Measurements from ENCODE around the gene TRAF1.
"Not testable (repeated sequence)": the region's sequence is repeated elsewhere in the genome, so short reads cannot be mapped to it uniquely, and the experiment has no call there.

Gene TRAF1, protein sequence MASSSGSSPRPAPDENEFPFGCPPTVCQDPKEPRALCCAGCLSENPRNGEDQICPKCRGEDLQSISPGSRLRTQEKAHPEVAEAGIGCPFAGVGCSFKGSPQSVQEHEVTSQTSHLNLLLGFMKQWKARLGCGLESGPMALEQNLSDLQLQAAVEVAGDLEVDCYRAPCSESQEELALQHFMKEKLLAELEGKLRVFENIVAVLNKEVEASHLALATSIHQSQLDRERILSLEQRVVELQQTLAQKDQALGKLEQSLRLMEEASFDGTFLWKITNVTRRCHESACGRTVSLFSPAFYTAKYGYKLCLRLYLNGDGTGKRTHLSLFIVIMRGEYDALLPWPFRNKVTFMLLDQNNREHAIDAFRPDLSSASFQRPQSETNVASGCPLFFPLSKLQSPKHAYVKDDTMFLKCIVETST

DNA sequence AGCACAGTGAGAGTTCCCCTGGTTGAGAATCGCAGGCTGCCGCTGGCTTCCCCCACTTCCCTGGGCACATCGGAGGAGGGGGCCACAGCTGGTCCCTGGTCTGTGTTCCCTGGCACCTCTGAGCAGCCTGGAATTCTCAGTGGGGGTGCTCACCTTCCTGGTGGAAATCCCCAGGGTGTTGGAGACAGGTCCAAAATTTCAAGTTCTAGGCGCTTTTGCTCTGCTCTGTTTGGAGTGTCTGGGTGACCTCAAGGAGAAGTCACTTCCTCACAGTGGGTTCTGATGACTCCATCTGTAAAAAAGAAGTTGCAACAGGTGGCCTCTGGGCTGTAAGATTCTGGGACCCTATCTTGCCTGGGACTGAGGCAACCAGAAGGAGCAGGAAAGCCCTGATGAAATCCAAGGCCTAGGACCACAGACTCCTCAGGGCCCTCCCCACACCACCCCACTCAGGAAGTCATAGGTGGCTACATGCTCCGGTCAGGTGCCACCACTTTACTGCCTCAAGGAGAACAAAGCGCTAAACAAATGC, at the start of gene TRAF1:
TSS of gene TRAF1 (minus strand) at position 400 of the 532 bp plus-strand sequence. CDS start 721 bp downstream, outside the sequence.
- DNase-seq: peak; percentile 86

DNA sequence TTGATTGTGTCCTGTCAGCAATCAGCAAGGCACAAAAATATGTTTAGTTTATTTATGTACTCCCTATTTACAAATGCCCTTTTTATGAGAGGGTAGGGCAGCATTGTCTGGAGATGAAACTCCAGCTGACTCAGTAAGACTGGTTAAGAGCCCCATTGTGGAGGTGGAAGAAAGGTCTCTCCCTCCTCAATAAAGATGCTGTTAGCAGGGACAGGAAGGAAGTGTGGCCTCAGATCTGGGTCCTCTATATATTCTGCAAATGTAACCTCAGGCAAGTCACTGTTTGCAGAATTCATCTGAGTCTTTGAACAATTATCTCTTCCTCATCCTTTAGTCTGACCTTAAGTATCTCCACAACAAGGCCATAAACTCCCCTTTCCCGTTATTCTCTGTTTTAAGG, 48.3 kb upstream of the TRAF1 start:
- no peak for DNase-seq

DNA sequence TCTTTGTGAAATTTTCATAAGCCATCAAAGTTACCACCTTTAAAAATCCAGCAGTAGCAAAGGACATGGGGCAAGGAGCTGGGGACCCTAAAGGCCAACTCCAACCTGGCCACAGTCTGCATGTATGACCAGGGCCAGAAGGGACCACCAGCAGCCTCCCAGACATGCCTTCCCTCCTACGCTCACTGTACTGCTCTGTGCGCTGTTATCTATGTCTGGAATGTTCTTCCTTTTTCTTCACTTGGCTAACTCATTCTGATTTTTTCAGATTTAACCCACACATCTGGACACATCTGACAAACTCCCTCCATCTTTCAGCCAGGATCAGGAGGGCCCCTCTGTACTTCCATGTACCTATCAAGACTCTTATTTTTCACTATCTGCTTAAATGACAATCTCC, 47.6 kb upstream of the TRAF1 start:
- no peak for DNase-seq

DNA sequence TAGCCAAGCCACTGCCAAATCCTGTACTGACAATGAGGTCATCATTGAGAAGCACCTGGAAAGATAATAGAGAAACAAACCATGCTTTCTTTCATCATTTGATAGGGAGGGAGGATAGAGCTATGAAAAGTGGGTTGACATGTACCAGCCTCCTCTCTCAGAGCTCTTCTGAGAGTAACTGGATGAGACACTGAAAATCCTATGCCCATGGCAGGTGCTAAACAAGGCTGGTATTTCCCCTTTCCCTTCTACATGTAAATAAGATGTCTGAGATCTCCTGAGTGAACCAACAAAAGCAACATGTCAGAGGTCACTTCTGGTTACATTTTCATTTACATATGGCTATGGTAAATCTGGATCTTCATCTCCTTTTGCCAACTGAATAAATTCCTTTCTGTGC, 45.3 kb upstream of the TRAF1 start:
- DNase-seq: no peak

DNA sequence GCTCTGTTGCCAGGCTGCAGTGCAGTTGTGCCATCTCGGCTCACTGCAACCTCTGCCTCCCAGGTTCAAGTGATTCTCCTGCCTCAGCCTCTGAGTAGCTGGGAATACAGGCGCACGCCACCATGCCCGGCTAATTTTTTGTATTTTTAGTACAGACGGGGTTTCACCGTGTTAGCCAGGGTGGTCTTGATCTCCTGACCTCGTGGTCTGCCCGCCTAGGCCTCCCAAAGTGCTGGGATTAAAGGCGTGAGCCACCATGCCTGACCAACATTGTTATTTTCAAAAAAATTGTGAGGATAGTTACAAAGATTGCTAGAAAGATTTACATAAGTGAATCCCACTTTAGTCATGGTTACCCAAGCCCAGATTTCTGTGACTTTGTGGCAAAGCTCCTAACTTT, 44.9 kb upstream of the TRAF1 start:
- DNase-seq: not testable (repeated sequence)

DNA sequence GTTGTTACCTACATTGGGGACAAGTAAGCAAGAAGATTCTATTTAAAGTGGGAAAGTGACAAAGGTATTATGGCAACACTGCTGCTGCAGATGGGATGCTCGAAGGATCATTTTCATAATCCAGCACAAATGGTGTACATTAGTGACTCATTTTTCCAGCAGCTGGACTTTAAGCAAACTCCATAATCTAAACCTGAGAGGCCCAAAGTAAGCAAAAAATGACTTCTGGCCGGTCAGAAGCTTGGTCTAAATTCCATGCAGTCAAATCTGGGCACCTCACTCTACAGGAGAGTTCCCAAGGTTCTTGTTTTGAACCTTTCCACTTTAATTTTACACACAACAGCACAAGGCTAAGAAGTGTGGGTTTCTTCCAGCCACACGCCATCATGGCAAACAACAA, 43.6 kb upstream of the TRAF1 start:
- DNase-seq: no peak

DNA sequence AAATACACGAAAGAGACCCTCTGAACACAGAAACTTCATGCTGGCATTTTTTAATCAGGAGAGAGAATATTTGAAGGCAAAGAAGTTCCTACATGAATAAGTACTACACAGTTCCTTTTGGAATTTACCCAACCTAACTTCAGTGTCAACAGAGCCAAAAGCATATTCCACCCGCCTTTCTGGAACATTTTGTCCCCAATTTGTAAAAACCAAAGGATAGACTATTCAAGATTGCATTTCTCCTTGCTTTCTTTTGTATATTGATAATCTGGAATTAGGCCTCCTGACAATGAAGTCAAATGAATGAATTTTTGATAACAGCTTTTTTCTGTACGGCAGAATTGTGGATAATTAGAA, 39.4 kb upstream of the TRAF1 start:
- DNase-seq: no peak

DNA sequence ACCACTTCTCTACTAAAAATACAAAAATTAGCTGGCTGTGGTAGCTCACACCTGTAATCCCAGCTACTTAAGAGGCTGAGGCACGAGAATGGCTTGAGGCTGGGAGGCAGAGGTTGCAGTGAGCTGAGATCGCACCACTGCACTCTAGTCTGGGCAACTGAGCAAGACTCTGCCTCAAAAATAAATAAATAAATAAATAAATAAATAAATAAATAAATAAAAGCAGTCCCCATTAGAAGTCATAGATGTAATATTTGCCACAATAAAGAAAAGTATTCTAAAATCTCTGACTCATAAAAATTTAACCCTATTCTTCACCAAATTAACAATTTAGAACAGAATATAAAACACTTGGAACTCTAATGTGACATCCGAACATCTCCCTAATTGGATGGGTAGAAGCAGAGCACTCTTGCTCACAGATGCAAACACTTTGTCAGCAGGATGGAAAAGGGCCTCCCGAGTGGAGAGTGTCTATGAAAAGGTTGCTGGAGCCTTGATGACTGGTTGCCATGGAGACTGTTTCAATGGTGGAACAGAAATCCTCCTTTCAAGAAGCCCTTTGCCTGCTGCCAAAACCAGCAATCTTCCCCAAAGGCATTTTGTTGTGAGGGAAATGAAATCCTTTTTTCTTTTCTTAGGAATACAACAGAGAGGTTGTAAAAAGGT, 38.9 kb upstream of the TRAF1 start:
- no peak for DNase-seq

DNA sequence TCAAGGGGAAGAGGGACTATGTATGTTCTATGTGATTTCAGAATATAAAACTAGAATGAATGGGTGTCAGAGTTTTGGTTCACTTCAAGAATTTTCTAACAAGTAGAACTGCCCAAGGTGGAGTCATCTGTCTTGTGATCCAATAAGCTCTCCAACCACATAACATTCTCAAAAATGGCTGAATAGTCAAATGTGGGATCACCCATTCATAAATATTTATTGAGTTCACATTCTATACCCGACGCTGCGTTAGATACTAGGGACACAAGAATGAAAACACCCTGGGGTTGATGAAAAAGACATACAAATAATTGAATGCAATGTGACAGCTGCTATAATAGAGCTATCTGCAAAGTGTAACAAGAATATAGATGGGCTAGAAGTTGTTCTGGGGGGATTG, 35.3 kb upstream of the TRAF1 start:
- DNase-seq: no peak

DNA sequence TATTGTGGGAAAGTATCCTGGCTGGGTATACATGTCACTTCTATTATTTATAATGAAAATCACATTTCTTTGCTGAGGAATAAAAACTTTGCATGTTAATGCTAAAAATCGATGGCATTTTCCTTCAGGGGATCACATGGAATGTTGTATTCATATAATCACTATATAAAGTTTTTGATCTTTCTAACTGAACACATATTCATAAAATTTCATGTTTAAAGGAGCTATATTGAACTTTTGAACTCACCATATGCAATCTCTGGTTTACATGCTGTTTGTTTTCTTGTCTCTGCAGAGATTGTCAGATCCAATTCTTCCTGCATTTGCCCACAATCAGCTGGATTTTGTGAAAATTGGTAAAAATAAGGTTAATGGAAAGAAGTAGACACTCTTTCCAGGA, 33.4 kb upstream of the TRAF1 start:
- DNase-seq: no peak

DNA sequence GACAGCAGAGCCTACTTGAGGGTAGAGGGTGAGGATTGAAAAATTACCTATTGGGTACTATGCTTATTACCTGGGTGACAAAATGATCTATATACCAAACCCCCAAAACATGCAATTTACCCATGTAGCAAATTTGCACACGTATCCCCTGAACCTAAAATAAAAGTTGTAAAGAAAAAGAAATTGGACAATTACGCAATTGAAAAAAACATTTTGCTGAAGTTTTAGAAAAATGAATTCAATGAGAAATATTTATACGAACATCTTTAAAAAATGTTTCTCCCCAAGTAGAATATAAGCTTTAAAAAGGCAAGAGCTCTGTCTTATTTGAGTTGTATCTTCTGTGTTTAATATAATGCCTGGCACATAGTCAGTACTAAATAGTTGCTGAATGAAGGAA, 30.3 kb upstream of the TRAF1 start:
- no peak for DNase-seq

DNA sequence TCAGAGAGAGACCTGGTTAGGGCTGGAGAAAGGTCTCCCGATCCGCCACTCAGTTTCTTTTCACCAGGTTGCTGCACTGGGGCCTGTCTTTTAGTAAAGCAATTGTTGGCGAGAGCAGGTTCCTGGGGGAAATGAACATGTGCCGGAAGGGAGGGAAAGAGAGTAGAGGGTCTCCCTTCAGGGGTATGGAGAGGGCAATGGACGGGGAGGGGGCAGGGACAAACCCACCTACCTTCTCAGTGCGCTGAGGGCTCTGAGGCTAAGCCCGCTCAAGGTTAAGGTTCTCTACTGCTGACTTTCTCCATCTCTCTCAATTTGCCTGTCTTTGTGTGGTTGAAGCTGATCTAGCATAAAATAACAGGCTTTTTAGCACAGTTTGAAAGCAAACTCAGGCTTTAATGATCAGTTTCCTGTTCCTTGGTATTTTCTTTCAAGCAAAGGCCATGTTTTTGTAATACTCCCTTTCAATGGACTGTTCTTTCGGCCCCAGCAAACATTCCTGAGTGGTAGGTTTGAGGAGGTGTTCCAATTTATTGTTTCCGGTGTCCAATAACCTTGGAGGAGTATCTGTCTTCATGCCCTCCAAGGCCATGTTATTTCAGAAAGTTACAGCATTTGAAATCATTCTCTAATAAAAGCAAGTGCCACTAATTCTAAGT, 25.5 kb upstream of the TRAF1 start:
- no peak for DNase-seq

DNA sequence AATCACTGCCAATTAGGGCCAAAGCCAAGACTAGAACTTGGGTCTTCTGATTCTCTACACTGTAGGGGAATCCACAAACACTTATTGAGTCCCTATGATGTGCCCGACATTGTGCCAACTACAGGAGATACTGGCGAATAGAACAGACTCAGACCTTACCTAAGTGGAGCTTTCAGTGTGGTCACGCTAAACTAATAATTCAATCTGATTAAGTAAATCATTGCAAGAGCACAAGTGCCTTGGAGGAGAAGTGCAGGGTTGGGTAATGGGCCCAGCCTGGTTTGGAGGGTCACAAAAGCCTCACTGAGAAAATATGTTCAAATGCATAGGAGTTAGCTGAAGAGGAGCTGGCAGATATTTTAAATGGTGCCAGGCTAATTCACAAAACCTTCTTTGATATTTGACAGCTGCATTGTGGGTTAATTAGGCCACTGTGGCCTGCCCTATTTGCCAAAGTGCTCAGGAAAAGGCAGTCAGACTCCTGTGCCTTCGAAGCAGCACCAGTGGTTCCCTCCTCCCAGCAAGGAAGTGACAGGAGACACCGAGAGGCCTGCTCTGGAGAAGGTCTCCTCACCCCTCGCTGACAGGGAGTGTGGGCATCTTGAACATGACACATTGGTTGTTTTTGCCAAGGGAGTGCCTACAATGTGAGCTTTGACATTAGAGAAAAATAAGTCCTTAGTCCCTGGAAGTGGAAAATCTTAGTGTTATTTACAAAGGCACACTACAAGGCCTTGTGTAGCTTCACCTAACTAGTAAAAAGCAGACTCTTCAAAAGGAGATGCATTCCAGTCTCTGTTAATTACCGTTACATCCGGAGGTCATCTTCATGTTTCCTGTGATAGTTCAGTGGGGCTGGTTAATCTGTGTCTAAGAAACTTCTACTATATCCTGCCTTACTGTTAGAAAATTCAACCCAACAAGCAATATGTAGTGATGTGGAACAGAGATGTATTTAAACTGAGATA, 24.1 kb upstream of the TRAF1 start:
- DNase-seq: no peak

DNA sequence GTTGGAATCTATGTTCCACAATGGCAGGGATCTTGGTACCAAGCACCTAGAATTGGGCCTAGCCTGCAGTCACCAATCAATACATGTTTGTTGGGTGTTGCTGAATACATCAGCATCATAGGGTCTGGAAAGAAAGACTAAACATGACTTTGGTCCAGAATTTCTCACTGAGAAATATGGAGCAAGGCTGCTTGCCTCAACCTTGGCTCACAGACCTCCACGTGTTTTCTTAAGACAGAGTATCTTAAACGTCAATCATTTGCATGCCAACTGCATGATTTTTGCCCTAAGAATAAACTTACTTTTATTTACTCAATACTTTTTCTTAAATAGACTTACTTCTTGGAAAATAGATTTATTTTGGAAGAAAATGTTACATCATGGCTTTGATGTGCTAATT, 22.7 kb upstream of the TRAF1 start:
- DNase-seq: no peak

DNA sequence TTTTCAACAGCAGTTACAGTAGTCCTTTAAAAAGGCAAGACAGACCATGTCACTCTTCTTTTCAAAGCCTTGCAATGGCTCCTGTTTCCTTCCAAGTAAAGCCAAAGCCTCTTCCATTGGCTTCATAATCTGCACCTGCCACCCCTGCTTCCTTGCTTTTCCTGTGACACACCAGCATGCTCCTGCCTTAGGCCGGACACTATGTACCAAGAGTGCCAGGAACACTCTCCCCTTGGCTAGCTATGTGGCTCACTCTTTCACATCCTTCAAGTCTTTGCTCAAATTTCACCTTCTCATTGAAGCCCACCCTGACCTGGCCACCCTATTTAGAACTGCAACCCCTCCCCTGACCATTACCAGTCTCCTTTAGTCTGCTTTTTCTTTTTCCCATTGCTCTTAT, 22.2 kb upstream of the TRAF1 start:
- no peak for DNase-seq

DNA sequence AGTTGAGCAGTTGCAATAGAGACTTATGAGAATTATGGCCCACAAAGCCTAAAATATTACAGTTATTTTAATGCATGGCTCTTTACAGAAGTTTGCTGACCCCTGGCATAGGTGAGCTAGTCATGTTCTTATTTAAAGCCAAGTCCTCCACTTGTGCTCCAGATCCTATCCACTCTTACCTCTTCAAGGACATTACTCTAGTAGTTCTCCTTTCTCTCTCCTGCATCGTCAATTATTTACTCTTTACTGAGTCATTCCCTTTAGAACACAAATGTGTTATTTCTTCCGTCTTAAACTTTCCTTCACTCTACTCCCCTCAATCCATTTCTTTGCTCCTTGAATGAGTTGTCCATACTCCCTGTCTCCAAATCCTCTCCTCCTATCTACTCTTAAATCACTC, 20.6 kb upstream of the TRAF1 start:
- no peak for DNase-seq

DNA sequence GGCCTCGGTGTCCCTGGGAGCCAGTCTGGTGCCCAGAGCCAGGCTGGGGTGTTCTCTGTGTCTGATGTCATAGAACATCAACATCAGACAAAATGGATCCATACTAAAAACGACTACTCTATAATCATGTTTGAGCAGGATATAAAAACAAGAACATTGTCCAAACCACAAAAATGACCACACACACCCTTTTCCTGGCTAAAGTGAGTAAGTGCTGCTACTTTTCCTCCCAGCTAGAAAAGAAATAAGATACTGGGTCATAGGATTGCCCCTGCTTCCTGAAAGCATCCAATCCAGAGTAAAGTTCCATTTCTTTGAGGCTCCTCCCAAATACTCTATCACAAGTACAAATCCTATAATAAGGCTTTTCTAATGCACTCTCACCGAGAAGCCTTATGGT, 19.7 kb upstream of the TRAF1 start:
- DNase-seq: no peak

DNA sequence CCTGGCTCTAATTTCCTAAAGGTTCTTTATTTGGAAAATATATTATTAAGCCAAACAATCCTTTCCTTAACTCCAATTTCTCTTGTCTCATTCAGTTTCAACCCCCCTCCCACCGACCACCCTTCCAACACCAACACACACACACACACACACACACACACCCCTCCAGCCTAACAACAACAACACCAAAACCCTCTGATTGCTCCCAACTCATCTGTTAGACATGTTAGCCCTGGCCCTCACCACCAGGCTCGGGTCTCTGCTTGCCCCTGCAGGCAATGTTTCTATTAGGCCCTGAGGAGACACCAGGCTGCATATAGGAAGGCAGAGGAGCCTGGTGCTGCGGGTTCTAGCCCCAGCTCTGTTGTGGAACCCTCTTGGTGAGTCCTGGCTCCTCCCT, 18.4 kb upstream of the TRAF1 start:
- DNase-seq: no peak

DNA sequence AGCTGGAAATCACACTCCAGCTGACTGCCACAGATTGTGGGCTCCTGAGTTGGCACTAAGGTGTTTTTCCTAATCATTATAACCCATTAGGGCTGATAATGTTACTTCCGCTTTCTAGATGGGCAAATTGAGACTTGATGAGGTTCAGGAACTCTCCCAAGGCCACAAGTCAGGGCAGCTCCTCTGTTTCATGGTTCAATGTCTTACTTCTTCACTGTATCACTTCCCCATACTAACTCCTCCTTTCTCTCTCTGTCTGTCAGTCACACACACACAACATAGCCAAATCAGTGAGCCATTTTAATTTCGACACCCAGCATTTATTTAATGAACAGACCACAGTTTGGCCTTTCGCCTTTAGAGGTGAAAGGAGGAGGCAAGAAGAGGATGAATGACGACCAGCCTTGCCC, 17.8 kb upstream of the TRAF1 start:
- DNase-seq: peak; percentile 58

DNA sequence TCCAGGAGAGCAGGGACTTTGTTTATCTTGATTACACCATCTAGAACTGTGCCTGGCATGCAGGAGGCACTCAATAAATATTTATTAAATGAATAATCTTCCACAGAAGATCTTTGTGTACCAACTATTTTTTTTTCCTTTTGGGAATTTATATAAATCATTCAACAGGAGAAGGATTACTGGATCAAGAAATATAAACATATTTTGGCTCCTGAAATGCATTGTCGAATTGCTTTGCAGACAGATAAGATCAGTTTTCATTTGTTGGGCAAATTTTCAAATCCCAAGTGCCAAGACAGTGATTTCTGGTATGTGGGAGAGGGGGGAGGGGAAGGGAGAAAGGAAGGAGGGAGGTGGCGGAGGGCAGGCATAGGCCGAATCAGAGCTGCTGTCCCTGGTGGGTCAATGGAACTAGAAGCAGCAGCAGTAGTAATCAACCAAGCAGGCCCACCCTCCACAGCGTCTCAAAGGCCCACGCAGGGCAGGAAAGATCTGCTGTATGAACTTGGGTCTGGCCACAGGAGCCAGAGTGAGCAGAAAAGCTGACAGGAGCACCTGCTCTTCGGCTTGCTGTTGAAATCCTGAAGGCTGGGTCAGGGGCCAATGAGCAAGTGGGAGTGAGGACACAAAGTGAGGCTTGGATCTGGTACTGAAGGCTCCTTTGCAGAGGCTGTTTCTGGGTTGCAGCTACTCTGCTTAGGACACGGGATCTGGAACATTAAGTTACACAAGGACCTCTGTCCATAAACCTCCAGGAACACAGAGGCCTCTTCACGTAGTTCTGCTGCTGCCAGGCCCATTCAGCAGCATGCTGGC, 15.8 kb upstream of the TRAF1 start:
- no peak for DNase-seq

DNA sequence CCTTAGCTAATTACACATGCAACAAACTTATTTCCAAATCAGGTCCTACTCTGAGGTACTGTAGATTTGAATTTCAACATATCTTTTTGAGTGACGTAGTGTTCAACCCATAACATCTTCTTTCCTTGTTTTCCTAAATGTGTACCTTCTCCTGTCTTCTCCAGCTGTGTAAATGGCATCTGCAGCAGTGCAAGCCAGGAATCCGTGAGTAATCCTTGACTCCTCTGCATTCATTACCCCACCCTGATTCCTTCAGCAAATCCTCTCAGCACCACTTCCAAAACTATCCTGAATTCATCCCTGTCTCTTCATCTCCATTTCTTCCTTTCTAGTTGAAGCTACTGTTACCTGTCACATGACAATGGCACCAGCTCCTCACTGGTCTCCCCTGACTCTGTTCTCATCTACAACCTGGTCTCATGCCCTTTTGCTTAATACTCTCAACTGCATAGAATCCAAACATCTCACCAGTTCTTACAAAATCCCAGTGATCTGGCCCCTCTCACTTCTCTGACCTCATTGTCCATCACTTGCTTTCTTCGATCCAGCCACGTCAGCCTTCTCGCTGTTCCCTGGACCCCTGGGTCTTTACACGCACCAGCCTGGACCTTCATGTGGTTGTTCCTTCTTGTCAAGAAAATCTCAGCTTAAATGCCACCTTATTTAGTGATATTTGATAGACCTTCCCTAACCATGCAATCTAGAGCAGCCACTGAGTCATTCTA, 14.6 kb upstream of the TRAF1 start:
- no peak for DNase-seq

Measured in suppressor macrophage treated with lipopolysaccharide for 4 hours (primary cell).